DMS 273 (cell line): ENCODE results near the gene PLRG1.

Experiments used
- DNase-seq: peaks from one replicate; lab custom pipeline; 2025; ENCODE audit not compliant: unreplicated experiment; lab: John Stamatoyannopoulos, UW

Gene PLRG1

GRCh38 chr4:154574311-154574710, 24.1 kb upstream of the PLRG1 start:
- DNase-seq = no peak

DNA sequence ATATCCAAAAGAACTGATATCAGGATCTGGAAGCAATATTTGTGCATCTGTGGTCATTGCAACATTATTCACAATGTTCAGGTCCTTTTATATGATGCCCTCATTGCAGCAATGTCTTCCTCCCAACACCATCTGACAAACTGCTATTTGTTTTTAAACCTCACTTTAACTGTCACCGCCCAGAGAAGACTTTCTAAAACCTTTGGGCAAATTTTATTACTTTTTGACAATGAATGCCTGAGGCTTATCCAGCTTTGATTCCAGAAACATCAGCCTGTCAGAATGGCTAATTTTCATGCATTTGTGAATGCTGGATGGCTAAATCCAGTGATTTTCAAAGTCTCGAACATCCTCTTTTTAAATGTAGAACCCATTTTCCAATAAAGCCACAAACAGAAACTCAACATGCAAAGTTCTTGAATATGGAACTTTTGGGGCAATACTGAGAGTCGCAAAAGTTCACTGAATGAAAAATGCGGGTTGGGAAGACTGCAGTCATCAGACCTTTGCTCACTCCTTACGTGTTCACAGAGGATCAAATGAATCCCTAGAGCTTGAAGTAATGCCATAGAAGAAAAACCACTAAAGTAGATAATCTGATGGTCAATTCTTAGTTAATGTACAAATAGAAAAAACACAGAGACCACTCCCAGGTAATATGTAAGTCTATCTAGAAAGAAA, 23.1 kb upstream of the PLRG1 start:
- no peak for DNase-seq

GRCh38 chr4:154569584-154569983, 19.4 kb upstream of the PLRG1 start:
- DNase-seq = no peak

GRCh38 chr4:154569028-154569427, 18.8 kb upstream of the PLRG1 start:
- no peak for DNase-seq

GRCh38 chr4:154566639-154567204, 16.5 kb upstream of the PLRG1 start:
- no peak for DNase-seq

DNA sequence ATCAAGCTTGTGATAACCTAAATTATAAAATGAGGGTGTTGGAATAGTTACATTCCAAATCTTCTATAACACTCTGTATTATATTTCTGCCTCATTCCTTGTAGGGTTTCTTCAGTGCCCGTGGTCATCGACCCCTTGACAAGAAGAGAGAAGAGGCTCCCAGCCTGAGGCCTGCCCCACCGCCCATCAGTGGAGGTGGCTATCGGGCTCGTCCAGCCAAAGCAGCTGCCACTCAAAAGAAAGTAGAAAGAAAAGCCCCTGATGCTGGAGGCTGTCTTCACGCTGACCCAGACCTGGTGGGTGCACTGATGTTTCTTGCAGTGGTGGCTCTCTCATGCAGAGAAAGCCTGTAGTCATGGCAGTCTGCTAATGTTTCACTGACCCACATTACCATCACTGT, 15.5 kb upstream of the PLRG1 start:
- DNase-seq = no peak

- DNase-seq = no peak
Measured at GRCh38 chr4:154564311-154564710, 14.1 kb upstream of the PLRG1 start.

DNA sequence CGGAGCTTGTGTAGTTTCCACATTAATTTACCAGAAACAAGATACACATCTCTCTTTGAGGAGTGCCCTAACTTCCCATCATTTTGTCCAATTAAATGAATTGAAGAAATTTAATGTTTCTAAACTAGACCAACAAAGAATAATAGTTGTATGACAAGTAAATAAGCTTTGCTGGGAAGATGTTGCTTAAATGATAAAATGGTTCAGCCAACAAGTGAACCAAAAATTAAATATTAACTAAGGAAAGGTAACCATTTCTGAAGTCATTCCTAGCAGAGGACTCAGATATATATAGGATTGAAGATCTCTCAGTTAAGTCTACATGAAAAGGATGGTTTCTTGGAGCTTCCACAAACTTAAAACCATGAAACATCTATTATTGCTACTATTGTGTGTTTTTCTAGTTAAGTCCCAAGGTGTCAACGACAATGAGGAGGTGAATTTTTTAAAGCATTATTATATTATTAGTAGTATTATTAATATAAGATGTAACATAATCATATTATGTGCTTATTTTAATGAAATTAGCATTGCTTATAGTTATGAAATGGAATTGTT, 12.6 kb upstream of the PLRG1 start, which contains the start of gene FGB:
Gene FGB, plus strand, starts transcription at position 315 of the 558 bp plus-strand sequence. Its CDS starts 8 bp downstream, at position 323.
- DNase-seq = no peak

- DNase-seq = no peak
Measured at GRCh38 chr4:154560824-154561231, 10.6 kb upstream of the PLRG1 start.

- no peak for DNase-seq
Measured at GRCh38 chr4:154560419-154560801, 10.2 kb upstream of the PLRG1 start.

DNA sequence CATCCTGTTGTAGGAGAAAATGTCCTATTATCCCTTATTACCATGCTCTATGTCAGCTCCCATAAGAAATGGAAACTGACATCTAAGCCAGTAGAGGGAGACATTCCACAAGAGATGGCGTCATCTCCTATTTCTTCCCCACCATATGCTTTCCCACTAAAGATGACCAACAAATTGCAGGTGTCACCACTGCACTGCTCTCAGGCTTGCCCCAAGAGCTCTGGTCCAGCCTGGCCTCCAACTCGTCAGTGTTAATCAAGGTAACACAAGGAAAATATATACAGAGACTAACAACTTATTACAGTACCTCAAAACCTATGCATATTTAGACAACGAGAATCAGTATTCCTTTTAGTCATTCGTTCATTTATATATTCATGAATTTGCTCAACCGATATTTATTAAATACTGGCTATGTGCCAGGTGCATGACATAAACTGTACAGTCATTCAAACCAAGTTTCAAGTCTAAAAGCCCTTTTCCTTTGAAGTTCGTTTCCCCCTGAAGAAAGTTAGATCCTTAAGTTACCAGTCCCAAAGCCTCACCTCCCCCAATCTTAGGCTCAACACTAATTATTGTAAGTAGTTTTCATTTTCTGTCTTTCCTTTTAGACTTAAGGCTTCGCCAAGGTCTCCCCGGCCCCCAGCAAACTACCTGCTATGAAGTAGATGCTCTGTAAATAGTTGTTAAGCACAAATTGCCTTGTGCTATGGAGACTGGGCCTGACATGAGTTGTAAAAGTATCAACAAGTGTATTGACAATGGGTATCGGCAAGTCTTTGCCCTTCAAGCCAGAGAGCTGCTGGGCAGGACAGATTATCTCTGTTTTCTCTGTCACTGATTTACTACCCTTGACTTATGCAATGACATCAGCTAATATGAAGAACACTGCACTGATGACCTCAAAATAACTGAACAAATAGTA, 9.6 kb upstream of the PLRG1 start:
- DNase-seq = peak; percentile 50

DNA sequence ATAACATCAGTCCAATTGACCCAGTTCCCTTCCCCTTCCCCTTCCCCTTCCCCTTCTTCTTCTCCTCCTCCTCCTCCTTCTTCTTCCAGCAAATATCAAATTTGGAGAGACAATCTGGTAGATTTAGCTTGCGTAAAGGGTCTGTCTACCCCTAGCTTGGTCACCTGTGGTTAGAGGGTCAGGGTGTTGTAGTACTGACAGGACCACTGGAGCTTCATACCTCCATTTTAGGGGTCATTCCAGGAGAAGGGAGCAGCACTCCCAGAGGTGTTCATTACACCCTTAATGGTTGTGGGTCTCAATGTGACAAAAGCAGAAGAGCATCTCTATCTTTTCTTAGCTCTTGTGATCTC, 8.9 kb upstream of the PLRG1 start:
- no peak for DNase-seq

- peak; percentile 74 for DNase-seq
Measured at GRCh38 chr4:154551872-154552686, 1.9 kb upstream of the PLRG1 start.

DNA sequence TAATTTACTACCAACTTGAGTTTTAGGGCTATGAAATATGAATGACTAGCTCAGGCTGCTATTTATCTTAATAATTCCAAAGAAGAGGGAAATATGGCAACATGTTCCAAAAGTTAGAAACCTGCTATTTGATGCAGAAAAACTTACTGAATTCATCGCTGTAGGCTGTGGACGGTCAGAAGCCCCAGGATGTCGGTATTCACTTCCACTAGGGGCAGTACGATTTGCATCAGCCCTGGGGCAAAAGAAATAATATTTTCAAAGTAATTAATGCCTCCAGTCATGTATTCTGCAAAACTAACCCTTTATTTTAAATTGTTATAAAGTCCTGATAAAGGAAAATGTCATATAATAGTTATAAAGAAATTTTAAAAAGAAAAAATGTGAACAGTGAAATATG, 4.5 kb downstream of the PLRG1 start:
- DNase-seq = no peak

GRCh38 chr4:154542271-154542879, 7.8 kb downstream of the PLRG1 start:
- DNase-seq = no peak

- no peak for DNase-seq
Measured at GRCh38 chr4:154534296-154534695, 15.9 kb downstream of the PLRG1 start.

- no peak for DNase-seq
Measured at GRCh38 chr4:154529728-154530519, 20.3 kb downstream of the PLRG1 start.

GRCh38 chr4:154528869-154529268, 21.3 kb downstream of the PLRG1 start:
- no peak for DNase-seq

DNA sequence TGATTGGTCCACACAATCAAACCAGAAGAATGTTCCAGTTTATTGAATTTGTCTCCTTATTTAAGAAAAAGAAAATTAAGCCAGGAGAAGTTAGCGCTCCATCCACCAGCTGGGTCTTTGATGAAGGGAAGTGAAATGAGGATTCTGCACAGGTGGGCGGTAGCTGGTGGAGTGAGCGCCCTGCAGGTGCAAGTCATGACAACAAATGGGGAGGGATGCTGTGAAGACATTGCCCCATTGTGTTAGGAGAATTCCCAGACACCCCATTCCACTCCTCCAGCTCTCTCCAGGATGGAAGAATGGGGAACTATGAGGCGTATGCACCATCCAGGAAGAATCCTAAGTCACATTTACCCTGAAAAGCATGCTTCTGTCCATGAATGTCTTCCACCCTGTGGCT, 22.9 kb downstream of the PLRG1 start:
- DNase-seq = no peak

- no peak for DNase-seq
Measured at GRCh38 chr4:154526151-154526550, 24.0 kb downstream of the PLRG1 start.
